Measurements from ENCODE around the gene CDKAL1.

CDKAL1 gene

DNA sequence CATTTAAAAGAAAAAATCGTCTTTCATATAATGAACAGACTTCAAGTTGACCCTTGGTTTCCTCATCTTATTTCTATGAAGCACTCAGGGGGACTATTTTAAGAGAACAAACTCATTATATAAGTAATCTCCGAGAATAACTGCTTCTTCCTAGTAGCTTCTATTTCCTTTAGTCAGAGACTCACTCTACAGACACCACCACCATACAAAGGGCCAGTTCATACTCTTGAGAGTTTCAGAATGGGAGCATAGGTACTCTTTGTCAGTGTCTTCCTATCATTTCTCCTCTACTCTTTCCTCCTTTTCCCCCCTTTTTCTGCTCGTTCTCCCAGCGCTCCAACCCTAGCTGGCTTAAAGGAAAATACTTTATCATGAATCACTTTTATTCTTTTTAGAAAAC is 104.9 kb downstream of the CDKAL1 start:
- Histone ChIP-seq H2BK12ac (ENCODE audit: low read length) (no peak overlapping the region), H3K23ac (ENCODE audit: low read depth, low read length, poor library complexity) (no peak overlapping the region), H2BK5ac (ENCODE audit: low read length) (no peak overlapping the region), H3K4me3 (ENCODE audit: low read length in 2 of 2) (no peak overlapping the region), H3K36me3 (replicated peaks in 1 of 2; ENCODE audit: control insufficient read depth in 2 of 2, insufficient read depth in 2 of 2, low read length in 2 of 2) (no peaks in the 10 kb centered on the region), H3K14ac (ENCODE audit: low read length) (no peak overlapping the region), H4K91ac (ENCODE audit: low read depth, low read length, poor library complexity) (no peak overlapping the region), H2AK5ac (ENCODE audit: low read depth, low read length) (no peak overlapping the region), H3K4me2 (ENCODE audit: insufficient read depth, low read length, poor library complexity, severe bottlenecking) (no peak overlapping the region), H3K18ac (ENCODE audit: low read length) (no peak overlapping the region), H3K79me1 (ENCODE audit: low read depth, low read length) (no peaks in the 10 kb centered on the region), H3K4me1 (ENCODE audit: control insufficient read depth in 2 of 2, insufficient read depth in 1 of 2, low read depth in 1 of 2, low read length in 2 of 2) (peaks cover 0 to 2% of the 10 kb centered on the region in 2 donors), H2AFZ (ENCODE audit: low read length) (no peak overlapping the region), H2BK120ac (ENCODE audit: low read depth, low read length) (no peak overlapping the region), H3K9me3 (replicated peaks in 1 of 2; ENCODE audit: control insufficient read depth in 2 of 2, insufficient read depth in 1 of 2, low read depth in 1 of 2, low read length in 2 of 2) (no peaks in the 10 kb centered on the region), H3K4ac (ENCODE audit: low read length) (no peak overlapping the region), H3K9ac (ENCODE audit: low read depth, low read length, poor library complexity) (no peak overlapping the region), H2BK15ac (ENCODE audit: low read length) (no peak overlapping the region), H3K27ac (replicated peaks; ENCODE audit: low read length) (no peak overlapping the region), H4K8ac (ENCODE audit: low read depth, low read length) (no peak overlapping the region), H3K27me3 (ENCODE audit: control insufficient read depth in 3 of 3, insufficient read depth in 3 of 3, low read depth in 1 of 3, low read length in 3 of 3) (no peaks in the 10 kb centered on the region)
- no peak for DNase-seq (ENCODE audit: low spot score)
- no CpG with 5 or more reads among the region's 4 CpGs for WGBS, 2 donors (ENCODE audit: extremely low coverage in 2 of 2, insufficient read length in 2 of 2, insufficient replicate concordance in 1 of 2)

DNA sequence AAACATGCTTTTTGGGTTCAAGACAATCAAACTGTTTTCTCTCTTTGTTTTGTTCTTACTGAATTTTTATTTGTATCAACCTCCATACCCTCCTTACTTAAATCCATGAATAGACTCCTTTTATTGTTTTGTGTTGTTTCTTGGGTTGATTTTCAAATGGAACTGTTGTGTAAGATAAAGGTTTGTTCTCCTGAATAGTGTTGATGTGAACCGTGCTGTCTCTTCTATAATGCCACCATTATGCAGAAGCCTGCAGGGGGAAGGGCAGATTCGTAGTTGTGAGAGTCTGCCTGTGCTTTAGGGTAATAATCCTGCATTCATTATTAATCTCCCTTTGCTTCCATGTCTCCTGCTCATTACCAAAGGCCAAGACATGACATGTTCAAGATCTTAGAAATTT is 105.9 kb downstream of the CDKAL1 start:
- Histone ChIP-seq H2AK5ac (ENCODE audit: low read depth, low read length) (no peak overlapping the region), H2BK5ac (ENCODE audit: low read length) (no peak overlapping the region), H3K14ac (ENCODE audit: low read length) (no peak overlapping the region), H3K27me3 (ENCODE audit: control insufficient read depth in 3 of 3, insufficient read depth in 3 of 3, low read depth in 1 of 3, low read length in 3 of 3) (no peaks in the 10 kb centered on the region), H2BK12ac (ENCODE audit: low read length) (no peak overlapping the region), H4K91ac (ENCODE audit: low read depth, low read length, poor library complexity) (no peak overlapping the region), H2BK15ac (ENCODE audit: low read length) (no peak overlapping the region), H3K9me3 (replicated peaks in 1 of 2; ENCODE audit: control insufficient read depth in 2 of 2, insufficient read depth in 1 of 2, low read depth in 1 of 2, low read length in 2 of 2) (no peaks in the 10 kb centered on the region), H3K9ac (ENCODE audit: low read depth, low read length, poor library complexity) (no peak overlapping the region), H3K36me3 (replicated peaks in 1 of 2; ENCODE audit: control insufficient read depth in 2 of 2, insufficient read depth in 2 of 2, low read length in 2 of 2) (no peaks in the 10 kb centered on the region), H3K4me1 (ENCODE audit: control insufficient read depth in 2 of 2, insufficient read depth in 1 of 2, low read depth in 1 of 2, low read length in 2 of 2) (peaks cover 0 to 2% of the 10 kb centered on the region in 2 donors), H3K27ac (replicated peaks; ENCODE audit: low read length) (no peak overlapping the region), H3K18ac (ENCODE audit: low read length) (no peak overlapping the region), H3K4me2 (ENCODE audit: insufficient read depth, low read length, poor library complexity, severe bottlenecking) (no peak overlapping the region), H4K8ac (ENCODE audit: low read depth, low read length) (no peak overlapping the region), H3K23ac (ENCODE audit: low read depth, low read length, poor library complexity) (no peak overlapping the region), H2BK120ac (ENCODE audit: low read depth, low read length) (no peak overlapping the region), H3K4ac (ENCODE audit: low read length) (no peak overlapping the region), H2AFZ (ENCODE audit: low read length) (no peak overlapping the region), H3K79me1 (ENCODE audit: low read depth, low read length) (no peaks in the 10 kb centered on the region), H3K4me3 (ENCODE audit: low read length in 2 of 2) (no peak overlapping the region)
- DNase-seq (ENCODE audit: low spot score): no peak
- no CpG with 5 or more reads among the region's 2 CpGs for WGBS, 2 donors (ENCODE audit: extremely low coverage in 2 of 2, insufficient read length in 2 of 2, insufficient replicate concordance in 1 of 2)

DNA sequence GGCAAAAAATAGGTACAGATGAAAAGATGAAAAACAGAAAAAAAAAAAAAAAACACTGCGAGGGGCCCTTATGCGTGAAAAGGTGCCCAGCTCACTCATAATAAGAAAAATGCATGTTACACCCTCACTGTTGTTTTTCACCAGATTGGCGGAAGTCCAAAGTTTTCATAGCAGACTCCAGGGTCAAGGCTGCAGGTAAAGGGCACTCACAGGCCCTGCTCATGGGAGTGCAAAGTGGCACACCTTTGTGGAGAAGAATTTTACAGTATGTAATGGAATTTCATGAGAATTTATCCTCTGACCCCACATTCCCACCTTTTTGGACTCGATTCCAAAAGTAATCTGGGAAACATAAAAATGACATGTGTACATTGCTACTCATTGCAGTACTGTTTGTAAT is 108.2 kb downstream of the CDKAL1 start:
- Histone ChIP-seq H3K23ac (ENCODE audit: low read depth, low read length, poor library complexity) (no peak overlapping the region), H3K27me3 (ENCODE audit: control insufficient read depth in 3 of 3, insufficient read depth in 3 of 3, low read depth in 1 of 3, low read length in 3 of 3) (no peaks in the 10 kb centered on the region)
- WGBS, 2 donors (ENCODE audit: extremely low coverage in 2 of 2, insufficient read length in 2 of 2, insufficient replicate concordance in 1 of 2): no CpG with 5 or more reads among the region's 4 CpGs

DNA sequence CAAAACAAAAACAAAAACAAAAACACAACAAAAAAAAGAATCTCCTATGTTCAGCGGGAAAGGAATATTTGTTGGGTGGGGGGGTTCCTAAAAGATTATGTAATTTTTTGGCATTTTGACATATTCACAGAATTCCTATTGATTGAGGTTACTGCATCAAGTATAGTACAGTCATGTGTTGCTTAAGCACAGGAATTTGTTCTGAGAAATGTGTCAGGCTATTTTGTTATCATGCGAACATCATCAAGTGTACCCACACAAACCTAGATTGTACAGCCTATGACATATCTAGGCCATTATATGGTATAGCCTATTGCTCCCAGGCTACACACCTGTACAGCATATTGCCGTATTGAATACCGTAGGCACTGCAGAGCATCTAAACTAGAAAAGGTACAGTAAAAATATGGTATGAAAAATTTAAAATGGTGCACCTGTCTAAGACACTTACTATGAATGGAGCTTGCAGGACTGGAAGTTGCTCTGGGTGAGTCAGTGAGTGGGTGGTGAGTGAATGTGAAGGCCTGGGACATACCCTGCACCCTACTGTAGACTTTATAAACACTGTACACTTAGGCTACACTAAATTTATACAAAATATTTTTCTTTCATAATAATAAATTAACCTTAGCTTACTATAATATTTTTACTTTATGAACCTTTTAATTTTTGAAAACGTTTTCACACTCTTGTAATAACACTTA is 110.6 kb downstream of the CDKAL1 start:
- Histone ChIP-seq H2BK12ac (ENCODE audit: low read length) (no peak overlapping the region), H2BK5ac (ENCODE audit: low read length) (no peak overlapping the region), H3K4me3 (ENCODE audit: low read length in 2 of 2) (no peak overlapping the region), H3K9ac (ENCODE audit: low read depth, low read length, poor library complexity) (no peak overlapping the region), H2AK5ac (ENCODE audit: low read depth, low read length) (no peak overlapping the region), H3K18ac (ENCODE audit: low read length) (no peak overlapping the region), H3K23ac (ENCODE audit: low read depth, low read length, poor library complexity) (no peak overlapping the region), H2BK15ac (ENCODE audit: low read length) (no peak overlapping the region), H4K8ac (ENCODE audit: low read depth, low read length) (no peak overlapping the region), H3K27ac (replicated peaks; ENCODE audit: low read length) (no peak overlapping the region), H2BK120ac (ENCODE audit: low read depth, low read length) (no peak overlapping the region), H2AFZ (ENCODE audit: low read length) (no peak overlapping the region), H3K14ac (ENCODE audit: low read length) (no peak overlapping the region), H3K4me2 (ENCODE audit: insufficient read depth, low read length, poor library complexity, severe bottlenecking) (no peak overlapping the region), H4K91ac (ENCODE audit: low read depth, low read length, poor library complexity) (no peak overlapping the region), H3K36me3 (replicated peaks in 1 of 2; ENCODE audit: control insufficient read depth in 2 of 2, insufficient read depth in 2 of 2, low read length in 2 of 2) (peaks cover 0 to 3% of the 10 kb centered on the region in 2 donors), H3K27me3 (ENCODE audit: control insufficient read depth in 3 of 3, insufficient read depth in 3 of 3, low read depth in 1 of 3, low read length in 3 of 3) (no peaks in the 10 kb centered on the region), H3K79me1 (ENCODE audit: low read depth, low read length) (no peaks in the 10 kb centered on the region), H3K9me3 (replicated peaks in 1 of 2; ENCODE audit: control insufficient read depth in 2 of 2, insufficient read depth in 1 of 2, low read depth in 1 of 2, low read length in 2 of 2) (no peaks in the 10 kb centered on the region), H3K4me1 (ENCODE audit: control insufficient read depth in 2 of 2, insufficient read depth in 1 of 2, low read depth in 1 of 2, low read length in 2 of 2) (peaks cover 0 to 2% of the 10 kb centered on the region in 2 donors), H3K4ac (ENCODE audit: low read length) (no peak overlapping the region)
- no CpG with 5 or more reads among the region's 5 CpGs for WGBS, 2 donors (ENCODE audit: extremely low coverage in 2 of 2, insufficient read length in 2 of 2, insufficient replicate concordance in 1 of 2)
- no peak for DNase-seq (ENCODE audit: low spot score)

More for the DNA sequence above, 108.2 kb downstream of the CDKAL1 start:
- no peak overlapping the region for H2BK15ac ChIP-seq (ENCODE audit: low read length)
- H2BK12ac ChIP-seq (ENCODE audit: low read length): no peak overlapping the region
- H2BK5ac ChIP-seq (ENCODE audit: low read length): no peak overlapping the region
- no peak overlapping the region for H3K4ac ChIP-seq (ENCODE audit: low read length)
- H3K9me3 ChIP-seq (replicated peaks in 1 of 2; ENCODE audit: control insufficient read depth in 2 of 2, insufficient read depth in 1 of 2, low read depth in 1 of 2, low read length in 2 of 2): no peaks in the 10 kb centered on the region
- no peak overlapping the region for H2AFZ ChIP-seq (ENCODE audit: low read length)
- H3K4me3 ChIP-seq (ENCODE audit: low read length in 2 of 2): no peak overlapping the region
- no peak for DNase-seq (ENCODE audit: low spot score)
- H3K36me3 ChIP-seq (replicated peaks in 1 of 2; ENCODE audit: control insufficient read depth in 2 of 2, insufficient read depth in 2 of 2, low read length in 2 of 2): no peaks in the 10 kb centered on the region
- no peak overlapping the region for H3K9ac ChIP-seq (ENCODE audit: low read depth, low read length, poor library complexity)
- no peak overlapping the region for H3K18ac ChIP-seq (ENCODE audit: low read length)
- no peak overlapping the region for H2BK120ac ChIP-seq (ENCODE audit: low read depth, low read length)
- H4K91ac ChIP-seq (ENCODE audit: low read depth, low read length, poor library complexity): no peak overlapping the region
- H3K4me1 ChIP-seq (ENCODE audit: control insufficient read depth in 2 of 2, insufficient read depth in 1 of 2, low read depth in 1 of 2, low read length in 2 of 2): peaks cover 0 to 2% of the 10 kb centered on the region in 2 donors
- no peak overlapping the region for H3K14ac ChIP-seq (ENCODE audit: low read length)
- no peak overlapping the region for H2AK5ac ChIP-seq (ENCODE audit: low read depth, low read length)
- H4K8ac ChIP-seq (ENCODE audit: low read depth, low read length): no peak overlapping the region
- H3K27ac ChIP-seq (replicated peaks; ENCODE audit: low read length): no peak overlapping the region
- H3K79me1 ChIP-seq (ENCODE audit: low read depth, low read length): no peaks in the 10 kb centered on the region
- H3K4me2 ChIP-seq (ENCODE audit: insufficient read depth, low read length, poor library complexity, severe bottlenecking): no peak overlapping the region

Data from neuronal stem cell (in vitro differentiated cells).